ENCODE data around the gene RAX. TPM values are rescaled to one million over a fixed set of nuclear protein-coding genes. Genes with fewer than 3 reads are reported as not detected.

Gene RAX
- total and polyA plus RNA-seq, 8 donors = 0.05 TPM; not detected in 7

DNA sequence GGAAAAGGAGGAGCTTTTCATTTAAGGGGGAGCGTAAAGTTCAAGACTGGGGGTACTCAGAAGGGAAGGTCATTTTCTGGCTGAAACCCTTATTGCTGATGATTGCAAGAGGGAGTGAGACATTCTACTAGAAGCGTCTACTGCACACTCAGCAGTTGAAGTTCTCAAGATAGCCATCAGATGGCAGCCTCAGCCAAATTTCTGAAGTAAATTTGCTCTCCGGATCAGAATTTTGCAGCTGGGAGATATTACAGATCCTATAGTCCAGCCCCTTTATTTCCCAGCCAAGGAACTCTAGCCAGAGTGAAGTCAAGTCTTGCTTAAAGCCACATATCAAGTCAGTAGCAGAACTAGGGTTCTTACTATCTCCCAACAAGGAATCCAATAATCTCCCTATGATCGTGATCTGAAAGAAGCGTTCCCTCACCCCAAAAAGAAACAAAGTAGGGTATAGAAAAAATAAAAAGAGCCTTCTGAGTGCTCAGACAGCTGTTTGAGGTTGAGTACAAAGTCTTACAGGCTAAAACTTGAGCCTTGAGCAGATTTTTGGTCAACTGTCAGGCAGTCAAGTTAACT, 24.0 kb downstream of the RAX start:
- WGBS, 5 donors = 18 to 27% (median 25%) methylated on average over 5 of the region's 5 CpGs

DNA sequence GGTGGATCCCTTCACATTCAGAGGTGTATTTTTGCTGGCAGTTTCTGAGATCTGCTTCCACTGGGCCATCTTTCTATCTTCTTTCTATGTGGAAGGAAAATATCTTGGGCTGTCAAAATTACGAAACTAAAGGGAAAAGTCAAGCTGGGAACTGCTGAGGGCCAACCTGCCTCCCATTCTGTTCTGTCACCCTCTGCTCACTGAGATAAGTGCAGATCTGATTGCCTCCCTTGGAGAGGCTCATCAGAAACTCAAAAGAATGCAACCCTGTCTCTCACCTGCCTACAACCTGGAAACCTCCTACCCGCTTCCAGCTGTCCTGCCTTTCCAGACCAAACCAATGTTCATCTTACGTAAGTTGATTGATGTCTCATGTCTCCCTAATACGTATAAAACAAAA, 26.5 kb downstream of the RAX start:
- Histone ChIP-seq H3K4me3 (no peak overlapping the region), H3K36me3 (no peaks in the 10 kb centered on the region), H3K27me3 (peaks cover 0 to 31% (median 12%) of the 10 kb centered on the region in 3 donors), H3K9me3 (no peaks in the 10 kb centered on the region), H3K4me1 (no peaks in the 10 kb centered on the region), H3K27ac (no peak overlapping the region)
- WGBS, 5 donors = 40 to 49% (median 45%) methylated on average over 4 of the region's 4 CpGs
- intact Hi-C loops (cut with DNase I; ENCODE audit: low total_unique reads) = loop anchor here (5.0 kb wide), 1 partner anchor 156 kb away; no protein-coding TSS in a partner anchor
- DNase-seq = no peak
- TF ChIP-seq EP300 (IDR thresholded peaks at IDR 0.05) = no peak

More for the DNA sequence above, 24.0 kb downstream of the RAX start:
- TF ChIP-seq POLR2A (IDR thresholded peaks at IDR 0.05) = no peak
- TF ChIP-seq, protein P1, sequence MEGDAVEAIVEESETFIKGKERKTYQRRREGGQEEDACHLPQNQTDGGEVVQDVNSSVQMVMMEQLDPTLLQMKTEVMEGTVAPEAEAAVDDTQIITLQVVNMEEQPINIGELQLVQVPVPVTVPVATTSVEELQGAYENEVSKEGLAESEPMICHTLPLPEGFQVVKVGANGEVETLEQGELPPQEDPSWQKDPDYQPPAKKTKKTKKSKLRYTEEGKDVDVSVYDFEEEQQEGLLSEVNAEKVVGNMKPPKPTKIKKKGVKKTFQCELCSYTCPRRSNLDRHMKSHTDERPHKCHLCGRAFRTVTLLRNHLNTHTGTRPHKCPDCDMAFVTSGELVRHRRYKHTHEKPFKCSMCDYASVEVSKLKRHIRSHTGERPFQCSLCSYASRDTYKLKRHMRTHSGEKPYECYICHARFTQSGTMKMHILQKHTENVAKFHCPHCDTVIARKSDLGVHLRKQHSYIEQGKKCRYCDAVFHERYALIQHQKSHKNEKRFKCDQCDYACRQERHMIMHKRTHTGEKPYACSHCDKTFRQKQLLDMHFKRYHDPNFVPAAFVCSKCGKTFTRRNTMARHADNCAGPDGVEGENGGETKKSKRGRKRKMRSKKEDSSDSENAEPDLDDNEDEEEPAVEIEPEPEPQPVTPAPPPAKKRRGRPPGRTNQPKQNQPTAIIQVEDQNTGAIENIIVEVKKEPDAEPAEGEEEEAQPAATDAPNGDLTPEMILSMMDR (IDR thresholded peaks at IDR 0.05) = peak in 5 of 7 experiments; percentile 29 to 70 (median 56)
- Histone ChIP-seq H3K9me3 (no peaks in the 10 kb centered on the region), H3K4me3 (no peak overlapping the region), H3K27ac (no peak overlapping the region), H3K27me3 (peaks cover 0 to 36% (median 12%) of the 10 kb centered on the region in 3 donors), H3K36me3 (no peaks in the 10 kb centered on the region), H3K4me1 (no peaks in the 10 kb centered on the region)
- intact Hi-C loops (cut with DNase I; ENCODE audit: low total_unique reads) = loop anchor here (5.0 kb wide), 1 partner anchor 153 kb away; no protein-coding TSS in a partner anchor
- DNase-seq = peak in 1 of 2 donors; percentile 92

DNA sequence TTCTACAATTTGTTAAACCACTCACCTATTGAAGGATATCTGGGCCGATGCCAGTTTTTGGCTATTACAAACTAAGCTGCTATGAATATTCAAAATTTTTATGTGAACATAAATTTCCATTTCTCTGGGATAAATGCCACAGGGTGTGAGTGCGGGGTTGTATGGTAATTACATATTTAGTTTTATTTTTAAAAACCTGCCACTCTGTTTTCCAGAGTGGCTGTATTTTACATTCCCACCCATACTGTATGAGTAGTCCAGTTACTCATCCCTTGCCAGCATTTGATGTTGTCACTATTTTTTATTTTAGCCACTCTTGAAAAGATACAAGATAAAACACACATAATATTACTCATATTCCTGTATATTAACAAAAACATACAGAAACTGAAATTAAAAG, 30.3 kb downstream of the RAX start:
- no peaks in the 10 kb centered on the region for H3K9me3 ChIP-seq
- DNase-seq = no peak
- no peak for TF ChIP-seq EP300 (IDR thresholded peaks at IDR 0.05)
- TF ChIP-seq, protein P1 (IDR thresholded peaks at IDR 0.05) = no peak
- no peak for TF ChIP-seq POLR2AphosphoS5 (IDR thresholded peaks at IDR 0.05)
- no peak for TF ChIP-seq POLR2A (IDR thresholded peaks at IDR 0.05)
- no peak overlapping the region for H3K27ac ChIP-seq
- no peaks in the 10 kb centered on the region for H3K36me3 ChIP-seq
- no peaks in the 10 kb centered on the region for H3K4me1 ChIP-seq
- WGBS, 5 donors = 86 to 96% (median 95%) methylated on average over 2 of the region's 2 CpGs
- intact Hi-C loops (cut with DNase I; ENCODE audit: low total_unique reads) = no loop called here
- H3K27me3 ChIP-seq = peaks cover 0 to 27% (median 12%) of the 10 kb centered on the region in 3 donors
- no peak overlapping the region for H3K4me3 ChIP-seq

DNA sequence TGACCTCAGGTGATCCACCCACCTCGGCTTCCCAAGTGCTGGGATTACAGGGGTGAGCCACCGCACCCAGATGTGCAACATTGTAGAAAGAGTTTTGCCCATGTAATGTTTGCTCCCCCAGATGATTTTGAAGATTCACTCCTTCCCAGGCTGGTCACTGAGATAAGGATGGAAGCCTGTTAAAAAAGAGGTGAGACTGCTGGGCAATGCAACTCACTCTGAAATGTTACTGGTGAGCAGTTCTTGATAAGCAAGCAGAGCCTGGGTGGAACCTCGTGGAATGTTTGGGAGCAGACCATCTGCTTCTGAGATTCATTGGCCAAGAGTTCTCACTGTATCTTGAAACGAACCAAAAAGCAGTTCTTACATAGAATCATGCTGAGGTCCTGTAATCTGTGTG, 33.6 kb downstream of the RAX start:
- WGBS, 5 donors = 58 to 72% (median 64%) methylated on average over 4 of the region's 4 CpGs
- Histone ChIP-seq H3K9me3 (no peaks in the 10 kb centered on the region), H3K4me3 (no peak overlapping the region), H3K27ac (no peak overlapping the region), H3K27me3 (peaks cover 0 to 5% (median 0%) of the 10 kb centered on the region in 3 donors), H3K4me1 (no peaks in the 10 kb centered on the region), H3K36me3 (no peaks in the 10 kb centered on the region)
- intact Hi-C loops (cut with DNase I; ENCODE audit: low total_unique reads) = no loop called here
- TF ChIP-seq EP300 (IDR thresholded peaks at IDR 0.05) (no peak), POLR2A (IDR thresholded peaks at IDR 0.05) (no peak), POLR2AphosphoS5 (IDR thresholded peaks at IDR 0.05) (no peak)
- TF ChIP-seq, protein P1 (IDR thresholded peaks at IDR 0.05) = no peak
- DNase-seq = no peak

DNA sequence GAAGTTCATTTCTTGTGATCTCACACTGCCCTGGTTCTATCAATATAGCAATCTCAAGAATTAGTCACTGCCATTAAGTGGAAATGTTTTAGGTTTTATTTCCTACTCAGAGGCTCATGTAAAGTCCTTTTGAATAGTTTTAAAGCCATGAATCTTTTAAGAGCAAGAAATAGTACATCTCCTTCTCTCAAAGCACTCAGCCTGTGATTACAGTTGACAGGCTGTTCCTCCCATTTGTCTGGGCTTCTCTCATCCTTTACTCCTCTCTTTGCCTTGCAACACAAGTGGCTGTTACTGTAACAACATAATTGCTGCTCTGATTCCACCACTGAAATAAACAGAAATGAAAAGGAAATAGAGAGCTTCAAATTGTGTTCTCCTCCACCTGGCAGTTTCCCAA, 34.9 kb downstream of the RAX start:
- Histone ChIP-seq H3K27ac (no peak overlapping the region), H3K27me3 (no peaks in the 10 kb centered on the region), H3K36me3 (no peaks in the 10 kb centered on the region), H3K4me1 (no peaks in the 10 kb centered on the region), H3K9me3 (no peaks in the 10 kb centered on the region), H3K4me3 (no peak overlapping the region)
- TF ChIP-seq, protein P1 (IDR thresholded peaks at IDR 0.05) = no peak
- TF ChIP-seq POLR2A (IDR thresholded peaks at IDR 0.05) (no peak), EP300 (IDR thresholded peaks at IDR 0.05) (no peak), POLR2AphosphoS5 (IDR thresholded peaks at IDR 0.05) (no peak)
- intact Hi-C loops (cut with DNase I; ENCODE audit: low total_unique reads) = no loop called here
- no peak for DNase-seq

All from stomach (tissue), 9 donors.